Mesothelial cell of epicardium (in vitro differentiated cells): ENCODE measurements around the gene TRIM28. TPM values are rescaled to one million over a fixed set of nuclear protein-coding genes. Genes with fewer than 3 reads are reported as not detected.
A peak's percentile ranks its signal among the peaks of the same experiment; 100 is the strongest.

Experiments
- DNase-seq, 2 experiments: peaks; one replicate each; pipeline ENCODE4 v3.0.0; 2021; ENCODE audit warnings: low spot score in 2 of 2; ENCODE audit not compliant: unreplicated experiment in 2 of 2
- H3K27ac Mint-ChIP-seq: 2 replicates; pipeline ENCODE4 v1.8.0; 2021; ENCODE audit warnings: mixed read lengths
- H3K27me3 Mint-ChIP-seq: 2 replicates; pipeline ENCODE4 v1.8.0; 2021; ENCODE audit warnings: low read depth, mixed read lengths
- H3K36me3 Mint-ChIP-seq: 2 replicates; pipeline ENCODE4 v1.8.0; 2021; ENCODE audit warnings: mixed read lengths
- H3K4me1 Mint-ChIP-seq: 2 replicates; pipeline ENCODE4 v1.8.0; 2021; ENCODE audit warnings: mixed read lengths
- H3K4me3 Mint-ChIP-seq: 2 replicates; pipeline ENCODE4 v1.8.0; 2021; ENCODE audit warnings: mild to moderate bottlenecking, moderate library complexity, mixed read lengths
- H3K9me3 Mint-ChIP-seq: 2 replicates; pipeline ENCODE4 v1.8.0; 2021; ENCODE audit warnings: mixed read lengths
- CTCF ChIP-seq: fragments of 200-600 bp; sonication (generic); IDR thresholded peaks from one replicate; pipeline ENCODE4 v1.5.0; 2021; ENCODE audit warnings: antibody characterized with exemption; ENCODE audit not compliant: unreplicated experiment
- total RNA-seq: library from RNA; stranded (reverse); gene quantifications from 3 replicates; pipeline ENCODE4 v1.2.1, GENCODE V29; 2021

Gene TRIM28
- total RNA-seq, 1 donor from 2014 or later = 577 TPM

DNA sequence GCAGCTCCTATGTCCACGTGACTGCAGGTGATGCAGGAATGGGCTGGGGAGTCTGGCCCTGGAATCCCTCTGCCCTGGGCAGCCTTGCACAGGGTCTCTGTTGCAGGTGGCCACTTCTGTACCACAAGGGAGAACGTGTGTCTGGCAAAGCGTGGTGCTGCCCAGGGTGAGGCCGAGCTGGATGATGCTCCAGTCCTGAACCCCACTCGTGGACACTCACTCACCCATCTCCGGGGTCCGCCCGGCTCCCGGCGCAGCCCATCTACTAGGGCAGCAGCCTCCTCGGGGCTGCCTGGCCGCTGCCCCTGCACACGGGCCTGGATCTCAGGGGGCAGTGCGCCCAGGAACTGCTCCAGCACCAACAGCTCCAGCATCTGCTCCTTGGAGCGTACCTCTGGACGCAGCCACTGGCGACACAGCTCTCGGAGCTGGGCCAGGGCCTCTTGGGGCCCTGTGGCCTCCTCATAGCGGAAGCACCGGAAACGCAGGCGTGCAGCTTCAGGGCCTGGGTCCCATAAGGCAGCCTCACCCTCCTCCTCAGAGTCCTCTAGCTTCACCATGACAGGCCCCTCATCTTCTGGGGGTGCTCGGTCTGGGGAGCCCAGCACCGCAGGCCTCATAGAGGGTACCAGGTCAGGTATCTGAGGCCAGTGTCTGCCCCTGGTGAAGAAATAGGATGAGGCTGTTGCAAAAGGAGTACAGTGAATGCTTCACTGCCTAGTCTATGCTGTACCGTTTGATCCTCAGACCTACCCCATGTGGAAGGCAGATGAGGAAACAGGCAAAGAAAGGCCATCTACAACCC lies 27.1 kb downstream of the TRIM28 start:
- peak in 1 of 2 experiments; percentile 15 for DNase-seq
- no peaks in the 10 kb centered on the region for H3K9me3 Mint-ChIP-seq
- H3K4me1 Mint-ChIP-seq = peaks cover 22% of the 10 kb centered on the region
- no peak overlapping the region for H3K27ac Mint-ChIP-seq
- H3K27me3 Mint-ChIP-seq = no peaks in the 10 kb centered on the region
- no peak overlapping the region for H3K4me3 Mint-ChIP-seq
- TF ChIP-seq CTCF = no peak
- peaks cover 1% of the 10 kb centered on the region for H3K36me3 Mint-ChIP-seq

GRCh38 chr19:58571575-58571947 lies 27.7 kb downstream of the TRIM28 start:
- Mint-ChIP-seq H3K36me3 (peaks cover 1% of the 10 kb centered on the region), H3K4me3 (peak overlapping the region; percentile 98), H3K9me3 (no peaks in the 10 kb centered on the region), H3K27me3 (no peaks in the 10 kb centered on the region), H3K27ac (peak overlapping the region; percentile 98), H3K4me1 (peaks cover 22% of the 10 kb centered on the region)
- no peak for TF ChIP-seq CTCF
- no peak for DNase-seq

DNA sequence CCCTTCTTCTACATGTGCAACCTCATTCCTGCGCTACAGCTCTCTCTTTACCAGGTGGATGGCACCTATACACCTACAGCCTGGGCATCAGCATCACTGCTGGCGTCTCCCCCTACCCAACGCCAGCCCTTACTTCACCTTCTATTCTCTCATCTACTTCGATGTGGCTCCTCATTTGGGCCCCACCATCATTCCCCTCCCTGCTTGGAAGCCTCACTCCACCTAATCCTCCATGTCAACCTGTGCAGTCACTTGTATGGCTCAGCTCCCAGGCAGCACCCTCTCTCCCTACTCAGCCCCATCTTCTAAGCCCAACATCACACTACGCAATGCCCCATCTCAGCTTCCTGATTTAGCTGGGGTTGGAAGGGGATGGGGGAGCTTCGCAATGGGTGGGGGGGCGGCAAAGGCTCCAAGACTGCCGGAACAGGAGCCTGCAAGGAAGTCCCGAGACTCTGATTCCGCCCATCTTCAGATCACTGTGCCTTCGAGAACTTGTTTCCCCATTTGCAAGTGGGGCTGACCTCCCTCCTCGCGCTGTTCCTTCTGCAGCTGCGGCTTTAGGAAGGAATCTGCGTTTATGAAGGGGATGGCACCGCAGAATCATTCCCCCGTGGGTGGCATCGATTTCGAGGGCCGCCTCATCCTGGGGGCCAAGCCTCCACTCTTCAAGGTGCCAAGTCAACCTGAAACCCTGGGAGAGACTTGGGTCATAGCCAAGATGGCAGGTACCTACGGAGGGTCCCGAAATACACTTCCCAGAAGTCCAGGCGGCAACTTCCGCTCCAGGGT lies 28.4 kb downstream of the TRIM28 start:
- no peak for DNase-seq
- no peaks in the 10 kb centered on the region for H3K9me3 Mint-ChIP-seq

DNA sequence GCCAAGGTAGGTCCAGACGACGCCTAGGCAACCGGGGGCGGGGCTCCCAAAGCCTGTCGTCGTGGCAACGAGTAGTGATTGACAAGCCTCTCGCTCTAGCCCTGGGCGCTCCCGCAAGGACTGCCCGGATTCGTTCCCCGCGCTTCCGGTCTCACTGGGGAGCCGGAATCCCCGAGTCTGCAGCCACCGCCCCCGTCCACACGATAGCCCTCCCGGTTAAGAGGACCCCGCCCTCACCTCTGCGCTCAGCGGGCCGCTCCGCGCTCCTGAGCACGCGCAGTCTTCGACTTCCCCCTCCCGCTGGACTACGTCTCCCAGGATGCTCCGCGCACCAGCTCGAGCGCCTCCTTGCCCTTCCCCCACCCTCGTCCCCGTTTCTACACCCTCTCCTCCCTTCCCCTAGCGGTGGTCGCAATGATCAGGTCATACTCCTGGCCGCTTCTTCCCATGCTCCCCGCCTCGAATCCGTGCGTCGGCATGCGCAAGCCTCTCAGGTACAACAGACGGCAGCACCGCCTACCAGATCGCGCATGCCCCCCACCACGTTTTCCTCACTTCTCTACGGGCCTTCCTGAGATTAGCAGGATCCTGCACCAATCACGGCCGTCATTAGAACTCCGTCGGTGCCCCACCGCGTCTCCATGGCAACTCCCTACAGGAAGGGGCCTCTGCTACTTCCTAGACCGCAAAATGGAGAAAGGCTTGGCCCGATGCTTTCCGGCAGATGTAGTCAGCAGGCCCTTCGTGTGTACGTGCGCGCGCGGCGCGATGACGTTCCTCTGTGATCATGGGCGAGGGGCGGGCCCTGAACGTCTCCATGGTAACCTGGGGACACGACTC lies 29.2 kb downstream of the TRIM28 start, which contains the start of gene MZF1:
Gene MZF1 (minus strand): TSS at position 518 of the 840 bp plus-strand sequence. CDS start 1,946 bp downstream, outside the sequence.
- DNase-seq = peak; percentile 97 to 98
- Mint-ChIP-seq H3K27ac (peak within 1 kb of the TSS; percentile 98), H3K4me1 (peaks cover 22% of the 10 kb centered on the region), H3K27me3 (no peaks in the 10 kb centered on the region), H3K9me3 (no peaks in the 10 kb centered on the region), H3K36me3 (peaks cover 1% of the 10 kb centered on the region), H3K4me3 (peak within 1 kb of the TSS; percentile 98)
- TF ChIP-seq CTCF = peak; percentile 17

More for the DNA sequence above, 28.4 kb downstream of the TRIM28 start:
- Mint-ChIP-seq H3K4me1 (peaks cover 22% of the 10 kb centered on the region), H3K27ac (peak overlapping the region; percentile 98), H3K4me3 (peak overlapping the region; percentile 98), H3K27me3 (no peaks in the 10 kb centered on the region), H3K36me3 (peaks cover 1% of the 10 kb centered on the region)
- no peak for TF ChIP-seq CTCF

DNA sequence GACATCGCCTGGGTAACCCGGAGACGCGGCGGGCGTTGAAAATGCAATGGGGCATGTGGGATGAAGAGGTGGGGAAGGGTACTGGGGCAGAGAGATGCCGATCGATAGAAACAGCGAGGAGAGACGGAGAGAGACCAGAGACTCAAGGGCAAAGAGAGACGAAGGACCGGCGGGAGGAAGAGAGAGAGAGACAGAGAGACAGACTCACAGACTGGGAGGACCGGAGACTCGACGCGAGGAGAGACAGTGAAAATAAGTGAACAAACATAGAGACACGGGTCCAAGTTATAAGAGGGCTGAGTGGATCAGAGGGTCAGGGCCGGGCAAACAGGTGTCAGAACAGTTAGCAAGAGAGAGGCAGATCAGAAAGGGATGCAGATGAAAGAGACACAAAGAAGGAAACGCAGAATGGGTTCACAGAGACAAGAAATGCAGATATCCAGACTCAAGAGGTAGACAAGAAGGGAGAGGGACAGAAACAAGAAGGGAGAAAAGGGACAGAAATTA lies 29.8 kb downstream of the TRIM28 start:
- Mint-ChIP-seq H3K4me3 (peak overlapping the region; percentile 98), H3K27me3 (no peaks in the 10 kb centered on the region), H3K27ac (peak overlapping the region; percentile 98), H3K9me3 (no peaks in the 10 kb centered on the region), H3K36me3 (no peaks in the 10 kb centered on the region), H3K4me1 (peaks cover 22% of the 10 kb centered on the region)
- DNase-seq = no peak
- TF ChIP-seq CTCF = no peak
